HepG2 (cell line): ENCODE measurements around the gene NPPA. TPM values are rescaled to one million over a fixed set of nuclear protein-coding genes. Genes with fewer than 3 reads are reported as not detected.

Experiments
- ATAC-seq: fragments of 200-7000 bp; cut with Tn5 transposase; 3 replicates; pipeline ENCODE4 v1.9.1; 2020; ENCODE audit warnings: mild to moderate bottlenecking, moderate library complexity
- BruUV-seq: library from RNA; stranded (reverse); fragments of 400-500 nt; replicated peaks from 2 replicates; lab custom pipeline; 2021; lab: Mats Ljungman, UMichigan
- CTCF ChIA-PET: fragments of 300-600 bp; formaldehyde crosslinking; extraction: SDS; loops from one replicate; lab custom pipeline; 2021; ENCODE audit warnings: low total read pairs, inconsistent platforms, low intra/inter-chr PET ratio; lab: Yijun Ruan, JAX
- POLR2A ChIA-PET: fragments of 350-600 bp; sonication (Branson Sonifier 250); formaldehyde crosslinking; loops from one replicate; lab custom pipeline; 2020; ENCODE audit warnings: antibody characterized with exemption, inconsistent platforms; lab: Yijun Ruan, JAX
- DNase-seq: peaks from one replicate; pipeline ENCODE4 v3.0.0-alpha.2; 2015; ENCODE audit warnings: low spot score
- FAIRE-seq: peaks from 3 replicates; lab custom pipeline; 2011; peaks lifted over from hg19 to GRCh38; lab: Jason Lieb, UNC
- H2AFZ ChIP-seq: one replicate; pipeline ENCODE4 v1.6.1; 2011; ENCODE audit warnings: low read length, inconsistent platforms
- H3K27ac ChIP-seq: fragments of 300-600 bp; 3 replicates; pipeline ENCODE4 v1.8.0; 2011; ENCODE audit warnings: mixed run types, mild to moderate bottlenecking, mixed read lengths, low read length, inconsistent platforms; ENCODE audit not compliant: insufficient read depth; ENCODE audit errors: extremely low read length
- H3K27me3 ChIP-seq, 2 experiments: fragments of 200-600 bp in 1 of 2; 2 replicates in 1 of 2; 3 replicates in 1 of 2; pipeline versions ENCODE4 v1.6.0 to v1.8.0; 2011; ENCODE audit warnings: low read length in 2 of 2, mild to moderate bottlenecking in 2 of 2, moderate library complexity in 2 of 2, inconsistent platforms in 1 of 2; ENCODE audit not compliant: insufficient read depth in 2 of 2, control insufficient read depth in 1 of 2
- H3K36me3 ChIP-seq, 2 experiments: fragments of 200-600 bp in 1 of 2; replicated peaks in 1 of 2; 2 replicates in 1 of 2; 3 replicates in 1 of 2; pipeline versions ENCODE4 v1.5.1 to v1.8.0; 2011; ENCODE audit warnings: low read length in 2 of 2, inconsistent platforms in 1 of 2; ENCODE audit not compliant: insufficient read depth in 2 of 2, control insufficient read depth in 1 of 2
- H3K4me1 ChIP-seq: 2 replicates; pipeline ENCODE4 v1.5.1; 2012; ENCODE audit warnings: low read length, inconsistent platforms; ENCODE audit not compliant: insufficient read depth
- H3K4me2 ChIP-seq: 2 replicates; pipeline ENCODE4 v1.6.0; 2011; ENCODE audit warnings: low read depth, low read length, inconsistent platforms
- H3K4me3 ChIP-seq, 3 experiments: fragments of 200-600 bp in 1 of 3; sonication (generic), shearing (Covaris generic) in 1 of 3; replicated peaks in 1 of 3; 2 replicates each; pipeline ENCODE4 v1.5.1; 2011 to 2016; ENCODE audit warnings: low read length in 3 of 3, inconsistent platforms in 2 of 3, low read depth in 2 of 3, mild to moderate bottlenecking in 2 of 3, control low read depth in 1 of 3, mixed read lengths in 1 of 3; ENCODE audit not compliant: insufficient read depth in 1 of 3
- H3K79me2 ChIP-seq: one replicate; pipeline ENCODE4 v1.6.1; 2011; ENCODE audit warnings: low read length, inconsistent platforms; ENCODE audit not compliant: insufficient read depth
- H3K9ac ChIP-seq: 2 replicates; pipeline ENCODE4 v1.6.0; 2011; ENCODE audit warnings: mild to moderate bottlenecking, low read depth, low read length, inconsistent platforms; ENCODE audit not compliant: insufficient read depth
- H3K9me3 ChIP-seq: 2 replicates; pipeline ENCODE4 v1.5.1; 2012; ENCODE audit warnings: mild to moderate bottlenecking, low read length
- H4K20me1 ChIP-seq: 2 replicates; pipeline ENCODE4 v1.6.0; 2011; ENCODE audit warnings: inconsistent platforms, mild to moderate bottlenecking, low read length, moderate library complexity; ENCODE audit not compliant: insufficient read depth
- ZNF615 ChIP-seq: sonication (generic); formaldehyde crosslinking; IDR thresholded peaks from 2 replicates; pipeline ENCODE4 v1.5.0; 2020; ENCODE audit warnings: mild to moderate bottlenecking, missing genetic modification reagents, borderline replicate concordance
- ZNF629 ChIP-seq: sonication (generic); formaldehyde crosslinking; conservative IDR thresholded peaks from 2 replicates; pipeline ENCODE4 v1.5.0; 2020; ENCODE audit warnings: missing genetic modification reagents
- ZNF703 ChIP-seq: sonication (generic); formaldehyde crosslinking; IDR thresholded peaks from 2 replicates; pipeline ENCODE4 v1.5.1; 2020; ENCODE audit warnings: missing genetic modification reagents, mild to moderate bottlenecking, moderate library complexity, borderline replicate concordance
- ZNF75D ChIP-seq: sonication (generic); formaldehyde crosslinking; IDR thresholded peaks from 2 replicates; pipeline ENCODE4 v1.8.1; 2023; ENCODE audit warnings: missing genetic modification reagents, mild to moderate bottlenecking, borderline replicate concordance
- ZNF850 ChIP-seq: sonication (generic); formaldehyde crosslinking; conservative IDR thresholded peaks from 2 replicates; pipeline ENCODE4 v1.9.0; 2021; ENCODE audit warnings: mild to moderate bottlenecking, missing genetic modification reagents
- WGBS: methylation state at CpG from one replicate; pipeline ENCODE4 v1.1.6; 2017; ENCODE audit warnings: low lambda C conversion rate; 5-methylcytosine and 5-hydroxymethylcytosine counted together
- in situ Hi-C: cut with HindIII; loops from 2 replicates; pipeline ENCODE4 v1.10.0; 2017; ENCODE audit warnings: low pct_unique_long_range_greater_than_20kb; ENCODE audit not compliant: extremely low pct_ligation_motif_present
- intact Hi-C: fragments of 100-400 bp; cut with micrococcal nuclease; formaldehyde crosslinking; loops from one replicate; pipeline ENCODE4 v1.10.0; 2022; ENCODE audit not compliant: unreplicated experiment
- polyA plus RNA-seq, 8 experiments: library from polyadenylated mRNA; depleted of rRNA in 3 of 8; stranded (reverse) in 7 of 8; unstranded in 1 of 8; fragments of >200 nt; fragmentation: Illumina TruSeq in 4 of 8; extraction: Trizol in 4 of 8; gene quantifications; 2 replicates each; pipeline versions ENCODE4 v1.2.1 to v1.2.3, GENCODE V29; 2011 to 2016; ENCODE audit warnings: low read depth in 4 of 8, missing spikeins in 1 of 8, mixed read lengths in 1 of 8; ENCODE audit not compliant: insufficient read depth in 1 of 8
- total RNA-seq, 5 experiments: library from RNA; depleted of rRNA; stranded (reverse); fragments of >200 nt; fragmentation: Illumina TruSeq; extraction: Trizol; gene quantifications; 2 replicates each; pipeline ENCODE4 v1.2.3, GENCODE V29; 2016; ENCODE audit warnings: low read depth in 1 of 5
- TF ChIP-seq, protein P1 (sequence below): sonication (generic); formaldehyde crosslinking; IDR thresholded peaks from 2 replicates; pipeline ENCODE4 v1.5.1; 2020; ENCODE audit warnings: missing genetic modification reagents, mild to moderate bottlenecking, borderline replicate concordance
- TF ChIP-seq, protein P2 (sequence below): sonication (generic); formaldehyde crosslinking; IDR thresholded peaks from 2 replicates; pipeline ENCODE4 v1.4.0; 2020; ENCODE audit warnings: missing genetic modification reagents

The NPPA gene
- total and polyA plus RNA-seq, 2 of the 13 experiments (the other 11 are each of a cell fraction or from before 2014, with no cell fraction given), result not detected

DNA sequence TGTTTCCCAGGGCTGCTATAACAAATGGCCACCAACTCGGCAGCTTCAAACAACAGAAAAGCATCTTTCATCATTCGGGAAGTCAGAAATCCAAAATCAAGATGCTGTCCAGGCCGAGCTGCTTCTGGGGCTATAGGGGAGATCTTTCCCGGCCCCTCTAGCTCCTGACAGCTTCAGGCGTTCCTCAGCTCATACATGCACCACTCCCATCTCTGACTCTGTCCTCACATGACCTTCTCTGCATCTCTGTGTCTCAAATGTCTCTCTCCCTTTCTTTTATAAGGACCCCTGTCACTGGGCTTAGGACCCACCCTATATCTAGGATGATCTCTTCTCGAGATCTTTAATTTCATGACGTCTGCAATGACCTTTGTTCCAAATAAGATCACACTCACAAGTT is 25.0 kb upstream of the NPPA start:
- CTCF ChIA-PET, result no interaction called here
- Histone ChIP-seq H2AFZ (no peak overlapping the region), H3K4me3 (no peak overlapping the region), H3K79me2 (no peaks in the 10 kb centered on the region), H3K9me3 (no peaks in the 10 kb centered on the region), H4K20me1 (no peaks in the 10 kb centered on the region), H3K36me3 (no peaks in the 10 kb centered on the region), H3K4me1 (peaks cover 28% of the 10 kb centered on the region), H3K4me2 (no peak overlapping the region), H3K27me3 (peaks cover 0 to 15% of the 10 kb centered on the region in 2 experiments), H3K27ac (no peak overlapping the region), H3K9ac (no peak overlapping the region)
- WGBS, result 9% methylated on average over 7 of the region's 7 CpGs
- FAIRE-seq, result no peak
- no peak for DNase-seq
- BruUV-seq, result no TSS peak
- POLR2A ChIA-PET, result interaction anchor here (2.5 kb wide), 1 partner anchor 35 kb away, joined by 6 read pairs; no protein-coding TSS in a partner anchor
- no peak for ATAC-seq
- in situ Hi-C loops (no loop called here), intact Hi-C loops (no loop called here)
- TF ChIP-seq ZNF75D (CRISPR knock-in tag) (no peak), ZNF615 (CRISPR knock-in tag) (no peak), ZNF703 (CRISPR knock-in tag) (no peak), ZNF629 (CRISPR knock-in tag) (no peak), ZNF850 (CRISPR knock-in tag) (no peak)
- TF ChIP-seq, protein P1, sequence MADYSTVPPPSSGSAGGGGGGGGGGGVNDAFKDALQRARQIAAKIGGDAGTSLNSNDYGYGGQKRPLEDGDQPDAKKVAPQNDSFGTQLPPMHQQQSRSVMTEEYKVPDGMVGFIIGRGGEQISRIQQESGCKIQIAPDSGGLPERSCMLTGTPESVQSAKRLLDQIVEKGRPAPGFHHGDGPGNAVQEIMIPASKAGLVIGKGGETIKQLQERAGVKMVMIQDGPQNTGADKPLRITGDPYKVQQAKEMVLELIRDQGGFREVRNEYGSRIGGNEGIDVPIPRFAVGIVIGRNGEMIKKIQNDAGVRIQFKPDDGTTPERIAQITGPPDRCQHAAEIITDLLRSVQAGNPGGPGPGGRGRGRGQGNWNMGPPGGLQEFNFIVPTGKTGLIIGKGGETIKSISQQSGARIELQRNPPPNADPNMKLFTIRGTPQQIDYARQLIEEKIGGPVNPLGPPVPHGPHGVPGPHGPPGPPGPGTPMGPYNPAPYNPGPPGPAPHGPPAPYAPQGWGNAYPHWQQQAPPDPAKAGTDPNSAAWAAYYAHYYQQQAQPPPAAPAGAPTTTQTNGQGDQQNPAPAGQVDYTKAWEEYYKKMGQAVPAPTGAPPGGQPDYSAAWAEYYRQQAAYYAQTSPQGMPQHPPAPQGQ (CRISPR knock-in tag), result no peak
- TF ChIP-seq, protein P2, sequence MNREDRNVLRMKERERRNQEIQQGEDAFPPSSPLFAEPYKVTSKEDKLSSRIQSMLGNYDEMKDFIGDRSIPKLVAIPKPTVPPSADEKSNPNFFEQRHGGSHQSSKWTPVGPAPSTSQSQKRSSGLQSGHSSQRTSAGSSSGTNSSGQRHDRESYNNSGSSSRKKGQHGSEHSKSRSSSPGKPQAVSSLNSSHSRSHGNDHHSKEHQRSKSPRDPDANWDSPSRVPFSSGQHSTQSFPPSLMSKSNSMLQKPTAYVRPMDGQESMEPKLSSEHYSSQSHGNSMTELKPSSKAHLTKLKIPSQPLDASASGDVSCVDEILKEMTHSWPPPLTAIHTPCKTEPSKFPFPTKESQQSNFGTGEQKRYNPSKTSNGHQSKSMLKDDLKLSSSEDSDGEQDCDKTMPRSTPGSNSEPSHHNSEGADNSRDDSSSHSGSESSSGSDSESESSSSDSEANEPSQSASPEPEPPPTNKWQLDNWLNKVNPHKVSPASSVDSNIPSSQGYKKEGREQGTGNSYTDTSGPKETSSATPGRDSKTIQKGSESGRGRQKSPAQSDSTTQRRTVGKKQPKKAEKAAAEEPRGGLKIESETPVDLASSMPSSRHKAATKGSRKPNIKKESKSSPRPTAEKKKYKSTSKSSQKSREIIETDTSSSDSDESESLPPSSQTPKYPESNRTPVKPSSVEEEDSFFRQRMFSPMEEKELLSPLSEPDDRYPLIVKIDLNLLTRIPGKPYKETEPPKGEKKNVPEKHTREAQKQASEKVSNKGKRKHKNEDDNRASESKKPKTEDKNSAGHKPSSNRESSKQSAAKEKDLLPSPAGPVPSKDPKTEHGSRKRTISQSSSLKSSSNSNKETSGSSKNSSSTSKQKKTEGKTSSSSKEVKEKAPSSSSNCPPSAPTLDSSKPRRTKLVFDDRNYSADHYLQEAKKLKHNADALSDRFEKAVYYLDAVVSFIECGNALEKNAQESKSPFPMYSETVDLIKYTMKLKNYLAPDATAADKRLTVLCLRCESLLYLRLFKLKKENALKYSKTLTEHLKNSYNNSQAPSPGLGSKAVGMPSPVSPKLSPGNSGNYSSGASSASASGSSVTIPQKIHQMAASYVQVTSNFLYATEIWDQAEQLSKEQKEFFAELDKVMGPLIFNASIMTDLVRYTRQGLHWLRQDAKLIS (CRISPR knock-in tag), result no peak
